PFSK-1 (cell line): Measurements from ENCODE around the gene IGFBP4.

Source experiments
- FOXP2 ChIP-seq: optimal IDR thresholded peaks from 2 replicates; pipeline ENCODE3; 2011; ENCODE audit warnings: borderline replicate concordance, control low read depth, inconsistent platforms; ENCODE audit not compliant: insufficient read depth; ENCODE audit errors: extremely low read length, extremely low read depth
- POLR2AphosphoS5 ChIP-seq: IDR thresholded peaks from 2 replicates; pipeline ENCODE4 v1.6.1; 2012; ENCODE audit warnings: low read depth, mild to moderate bottlenecking, control low read depth, low read length, moderate library complexity
- SIN3A ChIP-seq: IDR thresholded peaks from 2 replicates; pipeline ENCODE4 v1.6.1; 2012; ENCODE audit warnings: mild to moderate bottlenecking, low read length, moderate library complexity, borderline replicate concordance; ENCODE audit not compliant: insufficient read depth
- TAF1 ChIP-seq: IDR thresholded peaks from 2 replicates; pipeline ENCODE4 v1.6.1; 2012; ENCODE audit warnings: low read length, control low read depth, borderline replicate concordance; ENCODE audit not compliant: insufficient read depth
- TF ChIP-seq, protein P1 (sequence below), 2 experiments: IDR thresholded peaks; 2 replicates each; pipeline versions ENCODE4 v1.6.1 to v1.8.0; 2011 to 2012; ENCODE audit warnings: low read depth in 2 of 2, low read length in 2 of 2, control low read depth in 1 of 2, inconsistent platforms in 1 of 2, mild to moderate bottlenecking in 1 of 2, moderate library complexity in 1 of 2; ENCODE audit not compliant: insufficient read depth in 1 of 2

IGFBP4 gene

GRCh38 chr17:40496634-40497420 lies 53.6 kb downstream of the IGFBP4 start:
- TF ChIP-seq POLR2AphosphoS5 (no peak), FOXP2 (no peak)

- TF ChIP-seq, protein P1, sequence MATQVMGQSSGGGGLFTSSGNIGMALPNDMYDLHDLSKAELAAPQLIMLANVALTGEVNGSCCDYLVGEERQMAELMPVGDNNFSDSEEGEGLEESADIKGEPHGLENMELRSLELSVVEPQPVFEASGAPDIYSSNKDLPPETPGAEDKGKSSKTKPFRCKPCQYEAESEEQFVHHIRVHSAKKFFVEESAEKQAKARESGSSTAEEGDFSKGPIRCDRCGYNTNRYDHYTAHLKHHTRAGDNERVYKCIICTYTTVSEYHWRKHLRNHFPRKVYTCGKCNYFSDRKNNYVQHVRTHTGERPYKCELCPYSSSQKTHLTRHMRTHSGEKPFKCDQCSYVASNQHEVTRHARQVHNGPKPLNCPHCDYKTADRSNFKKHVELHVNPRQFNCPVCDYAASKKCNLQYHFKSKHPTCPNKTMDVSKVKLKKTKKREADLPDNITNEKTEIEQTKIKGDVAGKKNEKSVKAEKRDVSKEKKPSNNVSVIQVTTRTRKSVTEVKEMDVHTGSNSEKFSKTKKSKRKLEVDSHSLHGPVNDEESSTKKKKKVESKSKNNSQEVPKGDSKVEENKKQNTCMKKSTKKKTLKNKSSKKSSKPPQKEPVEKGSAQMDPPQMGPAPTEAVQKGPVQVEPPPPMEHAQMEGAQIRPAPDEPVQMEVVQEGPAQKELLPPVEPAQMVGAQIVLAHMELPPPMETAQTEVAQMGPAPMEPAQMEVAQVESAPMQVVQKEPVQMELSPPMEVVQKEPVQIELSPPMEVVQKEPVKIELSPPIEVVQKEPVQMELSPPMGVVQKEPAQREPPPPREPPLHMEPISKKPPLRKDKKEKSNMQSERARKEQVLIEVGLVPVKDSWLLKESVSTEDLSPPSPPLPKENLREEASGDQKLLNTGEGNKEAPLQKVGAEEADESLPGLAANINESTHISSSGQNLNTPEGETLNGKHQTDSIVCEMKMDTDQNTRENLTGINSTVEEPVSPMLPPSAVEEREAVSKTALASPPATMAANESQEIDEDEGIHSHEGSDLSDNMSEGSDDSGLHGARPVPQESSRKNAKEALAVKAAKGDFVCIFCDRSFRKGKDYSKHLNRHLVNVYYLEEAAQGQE (IDR thresholded peaks at IDR 0.05; ENCODE audit: insufficient read depth in 1 of 2, low read depth in 2 of 2, low read length in 2 of 2), result no peak
- TF ChIP-seq SIN3A (no peak), POLR2AphosphoS5 (no peak), FOXP2 (no peak), TAF1 (no peak)
Observed at GRCh38 chr17:40497695-40498094, 54.4 kb downstream of the IGFBP4 start.

DNA sequence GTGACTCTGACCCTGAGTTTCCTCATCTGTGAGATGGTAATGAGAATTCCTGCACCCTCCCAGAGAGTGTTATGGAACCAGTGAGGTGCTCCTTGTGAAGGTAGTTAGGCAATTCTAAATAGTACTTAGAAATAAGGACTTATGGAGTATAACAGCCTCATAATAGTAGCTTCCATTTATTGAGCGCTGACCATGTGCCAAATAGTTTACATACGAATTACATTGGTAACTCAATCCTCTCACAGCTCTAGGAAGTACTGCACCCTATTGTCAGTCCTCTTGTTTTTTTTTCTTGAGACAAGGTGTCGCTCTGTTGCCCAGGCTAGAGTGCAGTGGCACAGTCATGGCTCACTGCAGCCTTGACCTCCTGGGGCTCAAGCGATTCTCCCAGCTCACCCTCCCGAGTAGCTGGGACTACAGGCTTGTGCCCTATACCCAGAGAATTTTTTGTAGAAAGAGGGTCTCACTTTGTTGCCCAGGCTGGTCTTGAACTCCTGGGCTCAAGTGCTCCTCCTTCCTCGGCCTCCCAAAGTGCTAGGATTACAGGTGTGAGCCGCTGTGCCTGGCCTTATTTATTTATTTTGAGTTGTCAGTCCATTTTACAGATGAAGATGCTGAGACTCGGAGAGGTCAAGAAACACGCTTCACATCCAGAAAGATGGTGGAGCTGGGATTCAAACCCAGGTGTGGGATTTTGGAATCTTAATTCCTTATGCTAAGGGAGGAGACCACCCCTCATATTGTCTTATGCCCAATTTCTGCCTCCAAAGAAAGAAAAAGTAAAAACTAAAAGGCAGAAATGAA lies 55.2 kb downstream of the IGFBP4 start:
- TF ChIP-seq POLR2AphosphoS5, result no peak
- TF ChIP-seq SIN3A, result no peak
- TF ChIP-seq, protein P1 (IDR thresholded peaks at IDR 0.05; ENCODE audit: insufficient read depth in 1 of 2, low read depth in 2 of 2, low read length in 2 of 2), result no peak
- TF ChIP-seq FOXP2, result no peak
- TF ChIP-seq TAF1, result no peak

- TF ChIP-seq TAF1 (no peak), SIN3A (no peak), POLR2AphosphoS5 (no peak), FOXP2 (no peak)
- TF ChIP-seq, protein P1 (IDR thresholded peaks at IDR 0.05; ENCODE audit: insufficient read depth in 1 of 2, low read depth in 2 of 2, low read length in 2 of 2), result no peak
Observed at GRCh38 chr17:40499551-40500189, 56.4 kb downstream of the IGFBP4 start.

GRCh38 chr17:40500190-40500589 lies 56.9 kb downstream of the IGFBP4 start:
- TF ChIP-seq FOXP2 (no peak), TAF1 (no peak), SIN3A (no peak), POLR2AphosphoS5 (no peak)
- TF ChIP-seq, protein P1 (IDR thresholded peaks at IDR 0.05; ENCODE audit: insufficient read depth in 1 of 2, low read depth in 2 of 2, low read length in 2 of 2), result no peak
